Lower leg skin (tissue), 4 donors: Measurements from ENCODE around the gene ELFN2. TPM values are rescaled to one million over a fixed set of nuclear protein-coding genes. Genes with fewer than 3 reads are reported as not detected.

Experiments used
- DNase-seq, 2 donors: peaks; one replicate each; pipeline ENCODE4 v3.0.0-alpha.2; 2019; ENCODE audit warnings: low spot score in 2 of 2
- H3K4me3 ChIP-seq: fragments of 200-600 bp; sonication (generic); 2 replicates; pipeline ENCODE4 v1.5.1; 2017; ENCODE audit warnings: mild to moderate bottlenecking, low read depth; ENCODE audit not compliant: poor library complexity, severe bottlenecking
- POLR2A ChIP-seq, 2 donors: fragments of 450-650 bp; IDR thresholded peaks; one replicate each; pipeline ENCODE4 v1.6.1; 2016 to 2017; ENCODE audit warnings: antibody characterized with exemption in 2 of 2, mild to moderate bottlenecking in 1 of 2, moderate library complexity in 1 of 2
- WGBS, 2 donors: methylation state at CpG; one replicate each; pipeline ENCODE4 v1.1.5; 2018; 5-methylcytosine and 5-hydroxymethylcytosine counted together
- intact Hi-C: fragments of 100-400 bp; cut with DNase I; formaldehyde crosslinking; loops from one replicate; pipeline ENCODE4 v1.15.0; 2023; ENCODE audit warnings: low total_unique reads
- total RNA-seq, 4 donors: library from RNA; depleted of rRNA; stranded (reverse); fragments of >200 nt; gene quantifications; one replicate each; pipeline ENCODE4 v1.1.0, GENCODE V29; 2016
- TF ChIP-seq, protein P1 (sequence below), 3 donors: fragments of 450-650 bp; IDR thresholded peaks; one replicate each; pipeline ENCODE4 v1.5.1; 2016; ENCODE audit warnings: antibody characterized with exemption in 3 of 3, mild to moderate bottlenecking in 3 of 3, moderate library complexity in 2 of 3

The ELFN2 gene
- total RNA-seq, 4 donors from 2014 or later: 0.26 to 1.5 (median 0.82) TPM

DNA sequence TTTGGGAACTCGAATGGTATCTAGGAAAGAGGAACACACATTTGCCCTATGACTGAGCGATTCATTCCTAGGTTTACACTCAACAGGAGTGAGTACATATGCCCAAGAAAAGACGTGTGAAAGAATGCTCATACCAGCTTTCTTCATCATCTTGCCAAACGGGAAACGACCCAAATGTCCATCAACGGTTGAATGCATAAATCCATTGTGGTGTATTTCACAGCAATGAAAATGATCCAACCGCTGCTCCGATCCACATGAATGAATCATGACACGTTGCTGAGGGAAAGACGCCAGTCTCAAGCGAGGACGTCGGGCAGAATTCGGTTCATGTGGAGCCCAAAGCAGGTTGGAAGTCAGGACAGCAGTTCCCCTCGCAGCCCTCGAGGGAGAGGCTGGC, 73.4 kb downstream of the ELFN2 start:
- H3K4me3 ChIP-seq: no peak overlapping the region
- intact Hi-C loops: no loop called here
- 69 to 74% methylated on average over 16 of the region's 16 CpGs for WGBS, 2 donors
- no peak for DNase-seq
- TF ChIP-seq, protein P1, sequence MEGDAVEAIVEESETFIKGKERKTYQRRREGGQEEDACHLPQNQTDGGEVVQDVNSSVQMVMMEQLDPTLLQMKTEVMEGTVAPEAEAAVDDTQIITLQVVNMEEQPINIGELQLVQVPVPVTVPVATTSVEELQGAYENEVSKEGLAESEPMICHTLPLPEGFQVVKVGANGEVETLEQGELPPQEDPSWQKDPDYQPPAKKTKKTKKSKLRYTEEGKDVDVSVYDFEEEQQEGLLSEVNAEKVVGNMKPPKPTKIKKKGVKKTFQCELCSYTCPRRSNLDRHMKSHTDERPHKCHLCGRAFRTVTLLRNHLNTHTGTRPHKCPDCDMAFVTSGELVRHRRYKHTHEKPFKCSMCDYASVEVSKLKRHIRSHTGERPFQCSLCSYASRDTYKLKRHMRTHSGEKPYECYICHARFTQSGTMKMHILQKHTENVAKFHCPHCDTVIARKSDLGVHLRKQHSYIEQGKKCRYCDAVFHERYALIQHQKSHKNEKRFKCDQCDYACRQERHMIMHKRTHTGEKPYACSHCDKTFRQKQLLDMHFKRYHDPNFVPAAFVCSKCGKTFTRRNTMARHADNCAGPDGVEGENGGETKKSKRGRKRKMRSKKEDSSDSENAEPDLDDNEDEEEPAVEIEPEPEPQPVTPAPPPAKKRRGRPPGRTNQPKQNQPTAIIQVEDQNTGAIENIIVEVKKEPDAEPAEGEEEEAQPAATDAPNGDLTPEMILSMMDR (IDR thresholded peaks at IDR 0.05): no peak
- no peak for TF ChIP-seq POLR2A (IDR thresholded peaks at IDR 0.05)

DNA sequence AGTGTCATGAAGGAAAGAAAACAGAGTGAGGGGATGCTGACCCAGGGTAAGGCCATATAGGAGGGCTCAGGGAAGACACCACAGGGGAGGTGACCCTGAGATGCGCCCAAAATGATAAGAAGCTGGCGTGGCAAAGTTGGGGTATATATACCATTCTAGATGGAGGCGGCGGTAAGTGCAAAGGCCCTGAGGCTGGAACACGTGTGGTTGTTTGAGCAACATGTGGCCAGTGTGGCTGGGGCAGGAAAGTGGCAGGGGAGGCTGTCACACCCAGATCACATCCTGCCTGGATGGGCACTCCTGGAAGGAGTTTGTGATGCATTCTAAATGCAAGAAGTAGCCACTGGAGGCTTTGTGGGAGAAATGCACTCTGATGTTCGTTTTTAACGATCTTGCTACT, 74.8 kb downstream of the ELFN2 start:
- DNase-seq: no peak
- intact Hi-C loops: no loop called here
- WGBS, 2 donors: 78 to 85% methylated on average over 7 of the region's 7 CpGs
- TF ChIP-seq, protein P1 (IDR thresholded peaks at IDR 0.05): no peak
- TF ChIP-seq POLR2A (IDR thresholded peaks at IDR 0.05): no peak
- no peak overlapping the region for H3K4me3 ChIP-seq

DNA sequence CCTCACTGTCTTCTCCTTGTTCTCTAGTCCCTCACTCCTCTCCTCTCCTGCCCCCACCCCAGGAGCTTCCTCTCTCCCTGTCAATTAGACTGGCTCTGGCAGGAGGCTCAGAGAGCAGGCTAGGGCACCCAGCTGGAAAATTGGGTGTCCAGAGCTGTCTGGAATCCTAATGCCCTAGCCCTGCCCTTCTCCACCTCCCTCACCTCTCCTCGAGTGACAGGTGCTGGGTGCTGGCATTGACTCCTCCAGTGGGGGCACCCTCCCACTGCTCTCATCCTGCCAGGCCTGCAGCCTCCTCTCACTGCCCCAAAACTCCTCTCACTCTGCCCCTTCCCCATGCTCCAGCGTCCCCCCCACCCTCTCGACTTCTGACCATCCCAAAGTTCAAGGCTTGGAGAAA, 76.0 kb downstream of the ELFN2 start:
- no peak overlapping the region for H3K4me3 ChIP-seq
- intact Hi-C loops: no loop called here
- TF ChIP-seq, protein P1 (IDR thresholded peaks at IDR 0.05): no peak
- DNase-seq: no peak
- WGBS, 2 donors: 58 to 64% methylated on average over 3 of the region's 3 CpGs

DNA sequence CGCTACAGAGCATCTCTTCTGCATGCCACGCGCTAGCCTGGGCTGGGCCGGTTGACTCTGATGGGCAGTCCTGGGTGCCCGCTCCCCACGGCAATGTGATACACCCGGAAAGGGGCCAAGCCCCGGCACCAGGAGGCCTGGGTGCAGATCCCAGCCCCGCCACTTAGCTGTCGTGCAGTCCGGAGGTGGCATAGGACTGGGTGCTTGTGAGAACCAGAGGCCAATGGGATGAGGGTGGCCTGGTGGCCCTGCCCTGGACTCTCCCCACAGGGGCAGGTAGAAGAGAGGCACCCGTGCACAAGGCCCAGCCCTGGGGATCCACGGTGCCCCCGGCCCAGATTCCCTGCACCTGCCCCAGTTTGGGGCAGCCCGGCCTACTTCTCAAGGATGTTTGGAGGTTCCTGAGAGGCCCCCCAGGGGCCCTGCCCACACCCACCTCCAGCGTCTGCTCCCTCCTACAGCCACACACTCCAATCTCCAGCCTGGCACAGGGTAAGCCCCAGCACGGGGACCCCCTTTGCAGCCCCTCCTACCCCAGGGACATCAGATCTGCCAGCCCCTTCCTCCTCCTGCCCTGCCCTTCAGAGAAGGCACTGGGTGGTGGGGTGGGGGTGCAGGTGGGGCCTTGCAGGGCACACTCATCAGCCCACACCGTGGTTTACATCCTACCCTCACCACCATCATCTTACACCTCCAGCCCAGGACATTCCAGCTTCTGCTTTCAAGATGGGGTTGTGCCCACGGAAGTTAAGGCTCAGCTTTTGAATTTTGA, 78.0 kb downstream of the ELFN2 start:
- TF ChIP-seq, protein P1 (IDR thresholded peaks at IDR 0.05): no peak
- no peak for TF ChIP-seq POLR2A (IDR thresholded peaks at IDR 0.05)
- 87 to 91% methylated on average over 13 to 19 of the region's 19 CpGs for WGBS, 2 donors
- H3K4me3 ChIP-seq: no peak overlapping the region
- DNase-seq: no peak
- intact Hi-C loops: no loop called here

DNA sequence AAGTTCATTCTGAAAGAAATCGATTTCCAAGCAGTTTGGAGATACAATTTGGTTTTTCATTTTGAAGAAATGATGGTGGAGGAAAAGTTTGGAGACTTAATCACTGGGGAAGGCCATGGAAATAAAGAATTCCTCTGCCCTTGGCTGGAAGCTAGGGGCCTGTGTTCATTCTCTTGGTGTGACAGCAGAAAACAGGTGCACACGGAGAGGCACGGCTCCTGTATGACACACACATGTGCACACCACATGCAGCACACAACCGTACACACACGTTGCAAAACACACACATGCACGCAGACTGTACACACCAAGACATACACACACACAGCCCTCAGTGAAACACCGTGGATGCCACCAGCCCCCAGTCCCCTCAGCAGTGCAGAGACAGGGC, 80.8 kb downstream of the ELFN2 start:
- TF ChIP-seq POLR2A (IDR thresholded peaks at IDR 0.05): no peak
- TF ChIP-seq, protein P1 (IDR thresholded peaks at IDR 0.05): no peak
- intact Hi-C loops: no loop called here
- H3K4me3 ChIP-seq: no peak overlapping the region
- 71 to 76% methylated on average over 7 of the region's 7 CpGs for WGBS, 2 donors
- DNase-seq: no peak
